GM15510 (cell line): Measurements from ENCODE around the gene P4HTM.

Experiments used
- POLR2A ChIP-seq: IDR thresholded peaks from 3 replicates; pipeline ENCODE4 v1.6.1; 2011; ENCODE audit warnings: borderline replicate concordance; ENCODE audit not compliant: insufficient read length; ENCODE audit errors: extremely low read depth

Gene P4HTM

DNA sequence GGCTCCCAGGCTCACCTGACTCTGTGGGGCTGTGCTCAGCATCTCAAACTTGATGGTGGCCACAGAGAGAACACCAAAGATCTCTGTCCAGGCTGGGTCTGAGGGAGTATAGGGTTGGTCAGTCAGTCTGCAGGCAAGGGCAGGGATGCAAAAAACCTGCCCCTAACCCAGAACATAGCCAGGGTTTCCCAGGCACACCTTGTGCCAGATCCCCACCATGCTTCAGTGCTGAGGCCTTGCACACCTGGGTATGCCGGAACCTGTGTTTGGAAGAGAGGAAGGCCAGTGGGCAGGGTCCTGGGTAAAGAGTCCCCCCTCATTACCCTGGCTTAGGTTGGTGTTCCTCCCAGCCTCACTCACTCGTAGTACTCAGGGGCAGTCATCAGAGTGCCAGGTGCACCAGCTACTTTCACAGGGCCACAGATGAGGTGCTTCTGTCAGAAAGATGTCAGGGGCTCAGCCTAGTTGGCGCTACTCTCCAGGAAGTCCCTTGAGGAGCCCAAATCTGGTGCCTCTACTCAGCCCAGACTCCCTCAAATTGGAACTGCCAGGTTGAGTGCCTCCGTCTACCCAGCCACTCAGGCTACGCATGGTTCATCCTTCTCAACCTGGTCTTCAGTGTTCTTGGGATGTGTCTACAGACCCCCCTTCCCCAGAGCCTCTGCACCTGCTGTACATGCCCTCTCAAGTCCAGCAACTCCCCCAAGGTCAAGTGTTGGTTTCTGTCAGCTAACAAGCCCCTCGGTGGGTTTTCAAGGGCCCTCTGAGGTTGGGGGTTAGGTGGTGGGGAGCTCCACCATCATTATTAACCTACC is 26.6 kb downstream of the P4HTM start:
- TF ChIP-seq POLR2A, result peak; percentile 3

DNA sequence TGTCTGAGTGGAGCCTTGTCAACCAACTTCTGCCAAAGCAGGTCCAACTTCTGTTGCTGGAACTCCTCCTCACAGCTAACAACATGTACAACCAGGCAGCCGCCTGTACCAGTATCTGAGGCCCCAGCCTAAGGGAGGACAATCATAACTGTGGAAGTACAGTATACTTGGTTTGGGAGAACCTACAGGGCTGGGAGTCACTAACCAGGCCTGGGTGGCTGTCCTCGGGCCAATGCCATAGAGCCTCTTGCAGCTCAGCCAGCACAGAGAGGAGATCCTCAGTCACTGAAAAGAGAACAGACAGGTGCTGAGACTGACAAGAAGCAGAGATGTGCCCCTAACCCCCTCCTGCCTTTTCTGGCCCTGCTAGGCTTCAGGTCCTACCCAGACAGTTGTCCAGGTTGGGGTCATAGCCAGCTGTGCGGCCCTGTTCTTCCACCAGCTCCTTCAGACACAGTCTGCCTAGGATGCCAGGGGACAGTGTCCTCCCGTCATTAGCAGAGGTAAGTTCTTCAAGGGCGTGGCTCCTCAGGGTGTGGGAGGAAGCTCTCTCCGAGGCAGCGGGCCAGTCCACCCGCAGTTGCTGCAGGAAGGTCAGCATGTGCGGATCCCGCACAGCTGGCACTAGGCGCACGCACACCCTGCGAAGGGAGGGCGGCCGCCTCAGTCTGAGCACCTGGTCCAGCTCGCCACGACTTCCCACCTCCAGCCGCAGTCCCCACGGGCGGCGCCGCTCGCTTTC is 27.4 kb downstream of the P4HTM start:
- no peak for TF ChIP-seq POLR2A

- TF ChIP-seq POLR2A, result peak; percentile 66
These were observed 28.1 kb downstream of the P4HTM start, which contains the start of gene DALRD3 for GRCh38 chr3:49017971-49018706. DALRD3 (minus strand) TSS chr3:49018580; CDS start chr3:49018564, 16 bp downstream.

DNA sequence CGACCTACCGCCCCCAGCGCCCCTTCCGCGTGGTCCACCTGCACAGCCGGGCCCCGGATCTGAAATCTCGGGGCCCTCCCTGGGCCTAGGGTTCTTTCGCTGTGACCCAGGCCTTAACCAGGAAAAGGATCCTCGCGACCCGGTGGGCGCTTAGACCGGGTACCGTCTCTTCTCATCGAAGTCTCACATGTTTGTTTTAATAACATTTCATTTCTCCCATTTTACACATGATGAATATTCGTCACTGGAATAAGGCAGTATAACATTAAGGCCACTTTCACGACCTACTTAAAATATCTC is 28.6 kb downstream of the P4HTM start:
- no peak for TF ChIP-seq POLR2A

DNA sequence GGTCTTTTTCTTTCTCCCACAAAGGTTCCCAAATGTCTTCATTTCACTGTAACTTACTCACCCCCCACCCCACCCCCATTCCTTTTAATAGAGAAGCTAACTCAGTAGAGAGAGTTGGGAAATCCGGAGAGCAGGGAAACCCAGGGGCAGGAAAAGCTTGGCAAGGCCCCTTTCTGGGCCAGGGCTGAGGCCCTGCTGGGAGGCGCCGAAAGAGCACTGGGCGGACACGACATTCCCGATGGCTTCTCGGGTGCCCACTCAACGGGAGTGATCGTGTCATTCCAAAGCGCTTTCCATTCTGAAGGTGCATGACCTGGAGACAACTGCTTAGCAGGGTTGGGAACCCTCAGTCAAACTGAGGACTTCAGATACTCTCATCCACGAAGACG is 29.9 kb downstream of the P4HTM start:
- no peak for TF ChIP-seq POLR2A

- no peak for TF ChIP-seq POLR2A
These were observed 30.5 kb downstream of the P4HTM start for GRCh38 chr3:49020330-49021212.

DNA sequence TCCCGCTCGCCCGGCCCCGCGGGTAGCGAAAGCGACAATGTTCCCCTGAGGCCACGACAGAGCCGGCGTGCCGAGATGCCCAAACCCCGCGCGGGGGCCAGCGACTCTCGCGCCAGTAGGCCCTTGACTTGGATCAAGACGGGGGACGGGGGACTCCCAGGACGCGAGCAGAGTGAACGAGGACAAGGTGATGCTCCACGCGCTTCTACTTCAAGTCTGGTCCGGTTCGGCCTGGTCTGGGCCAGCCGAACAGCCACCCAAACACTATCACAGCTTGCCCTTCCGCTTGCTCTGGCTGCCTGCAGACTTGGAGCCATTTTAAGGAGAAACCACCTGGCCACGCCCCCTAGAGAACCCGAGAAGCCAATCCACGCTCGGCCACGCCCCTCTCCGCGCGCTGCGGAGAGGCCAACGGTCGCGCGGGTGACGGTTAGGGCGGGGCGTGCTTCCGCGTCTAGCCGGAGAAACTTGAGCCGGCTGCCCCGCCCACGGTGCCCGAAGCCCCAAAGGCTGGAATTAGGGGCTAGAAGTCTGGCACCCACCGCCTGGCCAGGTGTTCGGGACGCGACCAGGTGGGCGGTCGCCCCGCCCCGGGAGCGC is 31.3 kb downstream of the P4HTM start:
- peak; percentile 100 for TF ChIP-seq POLR2A

- TF ChIP-seq POLR2A, result peak; percentile 95
These were observed 32.0 kb downstream of the P4HTM start, which contains the start of gene NDUFAF3 for GRCh38 chr3:49021813-49022687. NDUFAF3 (plus strand) TSS chr3:49022121; CDS start chr3:49022145, 24 bp downstream.

DNA sequence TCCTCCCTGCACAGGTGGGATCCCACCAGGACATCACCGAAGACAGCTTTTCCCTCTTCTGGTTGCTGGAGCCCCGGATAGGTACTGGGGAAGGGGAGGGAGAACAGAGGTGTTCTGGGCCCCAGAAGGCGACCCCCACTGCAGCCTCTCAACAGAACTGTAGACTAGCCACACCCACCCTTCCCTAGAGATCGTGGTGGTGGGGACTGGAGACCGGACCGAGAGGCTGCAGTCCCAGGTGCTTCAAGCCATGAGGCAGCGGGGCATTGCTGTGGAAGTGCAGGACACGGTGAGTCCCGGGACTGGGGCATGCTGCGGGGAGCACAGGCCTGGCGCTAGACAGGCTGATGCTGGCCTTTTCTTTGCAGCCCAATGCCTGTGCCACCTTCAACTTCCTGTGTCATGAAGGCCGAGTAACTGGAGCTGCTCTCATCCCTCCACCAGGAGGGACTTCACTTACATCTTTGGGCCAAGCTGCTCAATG is 32.7 kb downstream of the P4HTM start:
- TF ChIP-seq POLR2A, result no peak

- no peak for TF ChIP-seq POLR2A
These were observed 33.7 kb downstream of the P4HTM start for GRCh38 chr3:49023775-49024174.

GRCh38 chr3:49024449-49024848 is 34.4 kb downstream of the P4HTM start:
- TF ChIP-seq POLR2A, result no peak

DNA sequence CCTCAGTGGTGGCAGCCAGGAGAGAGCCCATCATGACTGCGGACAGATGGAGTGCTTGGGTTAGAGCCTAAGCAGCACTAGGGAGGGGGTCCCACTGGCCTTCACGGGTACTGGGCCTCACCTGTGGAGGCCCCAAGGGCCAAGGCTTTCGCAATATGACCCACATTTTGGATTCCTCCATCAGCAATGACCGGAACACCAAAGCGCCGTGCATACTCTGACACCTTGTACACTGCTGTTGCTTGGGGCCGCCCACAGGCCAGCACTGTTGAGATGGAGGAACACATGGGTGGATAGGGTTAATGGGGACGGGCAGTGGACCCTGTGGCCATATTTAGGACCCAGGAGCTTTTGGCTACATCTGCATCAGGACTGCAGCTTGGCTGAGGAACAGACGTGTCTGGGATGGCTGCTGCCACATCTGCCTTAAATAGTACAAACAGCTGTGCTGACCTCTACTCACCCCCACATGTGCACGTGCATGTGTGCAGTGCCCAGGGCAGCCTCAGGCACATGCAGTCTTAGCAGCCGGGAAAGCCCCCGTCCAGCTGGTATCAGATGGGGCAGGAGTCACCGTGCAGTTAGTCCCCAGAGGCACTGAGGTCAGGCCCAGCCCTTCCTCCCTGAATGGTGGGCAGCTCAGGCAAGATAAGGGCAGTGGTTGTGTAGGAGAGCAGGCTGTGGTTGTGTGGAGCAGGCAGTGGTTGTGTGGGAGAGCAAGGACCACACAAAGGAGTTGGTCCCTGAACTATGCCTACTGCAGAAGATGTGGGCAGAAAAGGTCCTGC is 35.2 kb downstream of the P4HTM start:
- peak; percentile 33 for TF ChIP-seq POLR2A

GRCh38 chr3:49025793-49026520 is 35.9 kb downstream of the P4HTM start:
- TF ChIP-seq POLR2A, result no peak
